Upper lobe of left lung (tissue), 6 donors: ENCODE results near the gene CHST11. TPM values are rescaled to one million over a fixed set of nuclear protein-coding genes. Genes with fewer than 3 reads are reported as not detected.

ENCODE experiments used
- ATAC-seq, 2 donors: fragments of 200-7000 bp; cut with Tn5 transposase; one replicate each; pipeline ENCODE4 v1.9.1; 2022; ENCODE audit warnings: mild to moderate bottlenecking in 2 of 2, moderate library complexity in 2 of 2; ENCODE audit not compliant: low FRiP score in 2 of 2
- DNase-seq, 2 donors: peaks; one replicate each; pipeline ENCODE4 v3.0.0-alpha.2; 2019 to 2020
- H3K27ac ChIP-seq, 4 donors: fragments of 200-600 bp; sonication (generic); one replicate each; pipeline ENCODE4 v1.5.1; 2016 to 2019
- H3K27me3 ChIP-seq, 4 donors: fragments of 200-600 bp; sonication (generic); one replicate each; pipeline ENCODE4 v1.5.1; 2017 to 2019
- H3K36me3 ChIP-seq, 4 donors: fragments of 200-600 bp; sonication (generic); one replicate each; pipeline ENCODE4 v1.5.1; 2016 to 2019
- H3K4me1 ChIP-seq, 4 donors: fragments of 200-600 bp; sonication (generic); one replicate each; pipeline ENCODE4 v1.5.1; 2018 to 2019
- H3K4me3 ChIP-seq, 4 donors: fragments of 200-600 bp; sonication (generic); one replicate each; pipeline ENCODE4 v1.5.1; 2017 to 2019; ENCODE audit warnings: mild to moderate bottlenecking in 2 of 4, moderate library complexity in 1 of 4
- H3K9me3 ChIP-seq, 4 donors: fragments of 200-600 bp; sonication (generic); one replicate each; pipeline ENCODE4 v1.5.1; 2018 to 2019
- EP300 ChIP-seq, 4 donors: sonication (generic); formaldehyde crosslinking; IDR thresholded peaks; one replicate each; pipeline ENCODE4 v1.5.1; 2017; ENCODE audit warnings: antibody characterized with exemption in 4 of 4, control low read depth in 2 of 4
- POLR2A ChIP-seq, 4 donors: fragments of 450-650 bp; IDR thresholded peaks; one replicate each; pipeline ENCODE4 v1.5.1; 2016 to 2017; ENCODE audit warnings: antibody characterized with exemption in 4 of 4, mild to moderate bottlenecking in 2 of 4
- POLR2AphosphoS5 ChIP-seq, 2 donors: sonication (generic); formaldehyde crosslinking; IDR thresholded peaks; one replicate each; pipeline ENCODE4 v1.5.1; 2017; ENCODE audit warnings: antibody characterized with exemption in 2 of 2
- WGBS, 2 donors: methylation state at CpG; one replicate each; pipeline ENCODE4 v1.1.5; 2017 to 2018; 5-methylcytosine and 5-hydroxymethylcytosine counted together
- total RNA-seq, 6 donors: library from RNA; depleted of rRNA in 4 of 6; stranded (reverse); fragments of >200 nt in 4 of 6; gene quantifications; one replicate each; pipeline versions ENCODE4 v1.1.0 to v1.2.1, GENCODE V29; 2016 to 2021
- TF ChIP-seq, protein P1 (sequence below), 6 experiments: fragments of 450-650 bp in 4 of 6; fragments of 200-600 bp in 2 of 6; sonication (generic) in 2 of 6; IDR thresholded peaks; one replicate each; pipeline ENCODE4 v1.5.1; 2016 to 2019; ENCODE audit warnings: antibody characterized with exemption in 6 of 6
- donor health status: DM: no; HTN: no; CAD: no; lungs with moderate emphysema.
- donor health status: DM: no; HTN: yes; CAD: no; lungs with severe emphysema.

Gene CHST11
- total RNA-seq, 6 donors from 2014 or later, result 40.4 to 234 (median 58.4) TPM

DNA sequence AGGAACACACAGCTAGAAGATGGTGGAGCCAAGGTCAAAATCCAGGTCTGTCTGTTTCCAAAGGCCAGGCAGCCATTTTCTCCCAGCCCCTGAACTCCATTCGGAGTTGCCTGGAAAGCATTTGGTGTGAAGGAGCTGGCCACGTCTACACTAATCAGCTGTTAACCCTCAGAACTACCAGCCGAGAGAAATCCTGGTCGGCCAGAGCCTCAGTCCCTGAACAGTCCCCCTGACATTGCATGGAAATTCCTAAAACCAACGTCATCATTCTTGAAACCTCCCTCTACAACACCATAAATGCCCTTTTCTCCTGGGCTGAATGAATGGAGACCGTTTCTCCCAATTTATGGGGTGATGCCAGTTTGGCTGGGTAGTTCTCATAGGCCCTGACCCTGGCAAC is 255.7 kb downstream of the CHST11 start:
- H3K9me3 ChIP-seq, result no peaks in the 10 kb centered on the region
- TF ChIP-seq, protein P1, sequence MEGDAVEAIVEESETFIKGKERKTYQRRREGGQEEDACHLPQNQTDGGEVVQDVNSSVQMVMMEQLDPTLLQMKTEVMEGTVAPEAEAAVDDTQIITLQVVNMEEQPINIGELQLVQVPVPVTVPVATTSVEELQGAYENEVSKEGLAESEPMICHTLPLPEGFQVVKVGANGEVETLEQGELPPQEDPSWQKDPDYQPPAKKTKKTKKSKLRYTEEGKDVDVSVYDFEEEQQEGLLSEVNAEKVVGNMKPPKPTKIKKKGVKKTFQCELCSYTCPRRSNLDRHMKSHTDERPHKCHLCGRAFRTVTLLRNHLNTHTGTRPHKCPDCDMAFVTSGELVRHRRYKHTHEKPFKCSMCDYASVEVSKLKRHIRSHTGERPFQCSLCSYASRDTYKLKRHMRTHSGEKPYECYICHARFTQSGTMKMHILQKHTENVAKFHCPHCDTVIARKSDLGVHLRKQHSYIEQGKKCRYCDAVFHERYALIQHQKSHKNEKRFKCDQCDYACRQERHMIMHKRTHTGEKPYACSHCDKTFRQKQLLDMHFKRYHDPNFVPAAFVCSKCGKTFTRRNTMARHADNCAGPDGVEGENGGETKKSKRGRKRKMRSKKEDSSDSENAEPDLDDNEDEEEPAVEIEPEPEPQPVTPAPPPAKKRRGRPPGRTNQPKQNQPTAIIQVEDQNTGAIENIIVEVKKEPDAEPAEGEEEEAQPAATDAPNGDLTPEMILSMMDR (IDR thresholded peaks at IDR 0.05), result no peak
- no peak for TF ChIP-seq POLR2AphosphoS5 (IDR thresholded peaks at IDR 0.05)
- no peak for TF ChIP-seq EP300 (IDR thresholded peaks at IDR 0.05)
- TF ChIP-seq POLR2A (IDR thresholded peaks at IDR 0.05), result no peak
- 87 to 96% methylated on average over 6 of the region's 6 CpGs for WGBS, 2 donors
- H3K27ac ChIP-seq, result no peak overlapping the region
- DNase-seq, result no peak
- no peaks in the 10 kb centered on the region for H3K36me3 ChIP-seq
- no peak overlapping the region for H3K4me3 ChIP-seq
- no peaks in the 10 kb centered on the region for H3K27me3 ChIP-seq
- H3K4me1 ChIP-seq, result peaks cover 19 to 51% (median 22%) of the 10 kb centered on the region in 4 donors
- ATAC-seq, result no peak

- Histone ChIP-seq H3K27ac (no peak overlapping the region), H3K9me3 (no peaks in the 10 kb centered on the region), H3K4me1 (peaks cover 19 to 51% (median 22%) of the 10 kb centered on the region in 4 donors), H3K36me3 (no peaks in the 10 kb centered on the region), H3K27me3 (no peaks in the 10 kb centered on the region), H3K4me3 (no peak overlapping the region)
- DNase-seq (no peak), ATAC-seq (no peak)
- 57 to 91% methylated on average over 4 to 5 of the region's 5 CpGs for WGBS, 2 donors
- TF ChIP-seq EP300 (IDR thresholded peaks at IDR 0.05), result no peak
- TF ChIP-seq, protein P1 (IDR thresholded peaks at IDR 0.05), result no peak
- no peak for TF ChIP-seq POLR2A (IDR thresholded peaks at IDR 0.05)
- no peak for TF ChIP-seq POLR2AphosphoS5 (IDR thresholded peaks at IDR 0.05)
These were observed 256.2 kb downstream of the CHST11 start for GRCh38 chr12:104712968-104713367.

GRCh38 chr12:104713444-104713843 is 256.7 kb downstream of the CHST11 start:
- ATAC-seq (no peak), DNase-seq (no peak)
- Histone ChIP-seq H3K9me3 (no peaks in the 10 kb centered on the region), H3K36me3 (no peaks in the 10 kb centered on the region), H3K4me1 (peaks cover 22 to 53% (median 25%) of the 10 kb centered on the region in 4 donors), H3K27ac (no peak overlapping the region), H3K27me3 (no peaks in the 10 kb centered on the region), H3K4me3 (no peak overlapping the region)
- no peak for TF ChIP-seq EP300 (IDR thresholded peaks at IDR 0.05)
- TF ChIP-seq POLR2A (IDR thresholded peaks at IDR 0.05), result no peak
- TF ChIP-seq, protein P1 (IDR thresholded peaks at IDR 0.05), result no peak
- no peak for TF ChIP-seq POLR2AphosphoS5 (IDR thresholded peaks at IDR 0.05)
- WGBS, 2 donors, result 80 to 82% methylated on average over 7 to 8 of the region's 8 CpGs

- Histone ChIP-seq H3K4me1 (peaks cover 30 to 62% (median 32%) of the 10 kb centered on the region in 4 donors), H3K27me3 (no peaks in the 10 kb centered on the region), H3K9me3 (no peaks in the 10 kb centered on the region), H3K27ac (no peak overlapping the region), H3K36me3 (no peaks in the 10 kb centered on the region), H3K4me3 (no peak overlapping the region)
- DNase-seq (no peak), ATAC-seq (no peak)
- 96 to 99% methylated on average over 6 of the region's 6 CpGs for WGBS, 2 donors
- TF ChIP-seq POLR2A (IDR thresholded peaks at IDR 0.05), result no peak
- TF ChIP-seq, protein P1 (IDR thresholded peaks at IDR 0.05), result no peak
These were observed 257.6 kb downstream of the CHST11 start for GRCh38 chr12:104714369-104714768.

- ATAC-seq (no peak), DNase-seq (no peak)
- Histone ChIP-seq H3K27me3 (no peaks in the 10 kb centered on the region), H3K4me3 (no peak overlapping the region), H3K9me3 (no peaks in the 10 kb centered on the region), H3K4me1 (peaks cover 24 to 61% (median 32%) of the 10 kb centered on the region in 4 donors), H3K27ac (no peak overlapping the region), H3K36me3 (no peaks in the 10 kb centered on the region)
- WGBS, 2 donors, result 90 to 100% methylated on average over 7 of the region's 7 CpGs
- TF ChIP-seq POLR2A (IDR thresholded peaks at IDR 0.05), result no peak
- TF ChIP-seq EP300 (IDR thresholded peaks at IDR 0.05), result no peak
- no peak for TF ChIP-seq POLR2AphosphoS5 (IDR thresholded peaks at IDR 0.05)
These were observed 259.4 kb downstream of the CHST11 start for GRCh38 chr12:104716172-104716571.
